K562 (cell line): ENCODE measurements around the gene AFM. TPM values are rescaled to one million over a fixed set of nuclear protein-coding genes. Genes with fewer than 3 reads are reported as not detected.

ENCODE experiments used
- ATAC-seq: fragments of 200-7000 bp; cut with Tn5 transposase; 3 replicates; pipeline ENCODE4 v1.9.1; 2020; ENCODE audit warnings: moderate library complexity
- BruUV-seq: library from RNA; stranded (reverse); fragments of 400-500 nt; replicated peaks from 2 replicates; lab custom pipeline; 2021; lab: Mats Ljungman, UMichigan
- CTCF ChIA-PET: fragments of 300-600 bp; formaldehyde crosslinking; extraction: SDS; loops from one replicate; lab custom pipeline; 2021; ENCODE audit warnings: low intra/inter-chr PET ratio; lab: Yijun Ruan, JAX
- POLR2A ChIA-PET: fragments of 300-600, 350-650 bp; sonication (Branson Sonifier 250); formaldehyde crosslinking; extraction: SDS; loops from one replicate; lab custom pipeline; 2021; ENCODE audit warnings: antibody characterized with exemption, inconsistent platforms; lab: Yijun Ruan, JAX
- DNase-seq, 4 experiments: peaks; one replicate each; pipeline versions ENCODE4 v3.0.0 to v3.0.0-alpha.2; 2011 to 2018; ENCODE audit warnings: low spot score in 3 of 4, mixed read lengths in 3 of 4; ENCODE audit errors: extremely low read depth in 1 of 4
- FAIRE-seq: peaks from 2 replicates; lab custom pipeline; 2011; peaks lifted over from hg19 to GRCh38; lab: Jason Lieb, UNC
- H2AFZ ChIP-seq: 2 replicates; pipeline ENCODE4 v1.6.0; 2011; ENCODE audit warnings: low read depth, low read length, control low read depth, inconsistent platforms
- H3K27ac ChIP-seq: fragments of 200-600 bp; 3 replicates; pipeline ENCODE4 v1.8.0; 2011; ENCODE audit warnings: low read depth, mild to moderate bottlenecking, control low read depth, inconsistent platforms, low read length, moderate library complexity, mixed read lengths; ENCODE audit errors: extremely low read depth
- H3K27me3 ChIP-seq, 2 experiments: fragments of 300-600 bp in 1 of 2; 2 replicates in 1 of 2; 3 replicates in 1 of 2; pipeline versions ENCODE4 v1.6.0 to v1.8.0; 2011; ENCODE audit warnings: inconsistent platforms in 2 of 2, low read length in 2 of 2, mild to moderate bottlenecking in 1 of 2, mixed read lengths in 1 of 2, moderate library complexity in 1 of 2; ENCODE audit not compliant: control insufficient read depth in 2 of 2, insufficient read depth in 2 of 2
- H3K36me3 ChIP-seq: fragments of 300-600 bp; 3 replicates; pipeline ENCODE4 v1.8.0; 2011; ENCODE audit warnings: mild to moderate bottlenecking, low read length, inconsistent platforms; ENCODE audit not compliant: control insufficient read depth, insufficient read depth
- H3K4me1 ChIP-seq, 2 experiments: fragments of 200-600 bp in 1 of 2; replicated peaks in 1 of 2; 2 replicates in 1 of 2; 3 replicates in 1 of 2; pipeline versions ENCODE4 v1.5.1 to v1.8.0; 2011; ENCODE audit warnings: inconsistent platforms in 2 of 2, low read length in 2 of 2, mild to moderate bottlenecking in 1 of 2, mixed read lengths in 1 of 2, moderate library complexity in 1 of 2; ENCODE audit not compliant: control insufficient read depth in 2 of 2, insufficient read depth in 2 of 2
- H3K4me2 ChIP-seq: 2 replicates; pipeline ENCODE4 v1.6.1; 2011; ENCODE audit warnings: low read length, control low read depth, inconsistent platforms, mixed read lengths; ENCODE audit not compliant: insufficient read depth
- H3K4me3 ChIP-seq: fragments of 200-600 bp; sonication (generic), shearing (Covaris generic); 2 replicates; pipeline ENCODE4 v1.5.1; 2016; ENCODE audit warnings: control low read depth, inconsistent platforms
- H3K79me2 ChIP-seq: fragments of 200-600 bp; 3 replicates; pipeline ENCODE4 v1.8.0; 2011; ENCODE audit warnings: low read length, inconsistent platforms; ENCODE audit not compliant: control insufficient read depth, insufficient read depth
- H3K9ac ChIP-seq, 2 experiments: 2 replicates each; pipeline versions ENCODE4 v1.6.0 to v1.6.1; 2011; ENCODE audit warnings: low read depth in 2 of 2, low read length in 2 of 2, control low read depth in 1 of 2, inconsistent platforms in 1 of 2, mild to moderate bottlenecking in 1 of 2, mixed read lengths in 1 of 2; ENCODE audit not compliant: insufficient read depth in 1 of 2
- H3K9me1 ChIP-seq: one replicate; pipeline ENCODE4 v1.6.0; 2011; ENCODE audit warnings: inconsistent platforms, mild to moderate bottlenecking, low read length, moderate library complexity; ENCODE audit not compliant: control insufficient read depth, insufficient read depth
- H3K9me3 ChIP-seq: replicated peaks from 2 replicates; pipeline ENCODE4 v1.5.1; 2011; ENCODE audit warnings: low read depth, low read length, inconsistent platforms; ENCODE audit not compliant: control insufficient read depth, insufficient read depth
- H4K20me1 ChIP-seq: replicated peaks from 2 replicates; pipeline ENCODE4 v1.6.1; 2011; ENCODE audit warnings: low read length, inconsistent platforms, mixed read lengths; ENCODE audit not compliant: control insufficient read depth, insufficient read depth
- C11orf30 ChIP-seq: fragments of 450-650 bp; IDR thresholded peaks from 2 replicates; pipeline ENCODE4 v1.6.1; 2016; ENCODE audit warnings: low read depth, mild to moderate bottlenecking
- CREB1 ChIP-seq, 2 experiments: sonication (generic) in 1 of 2; formaldehyde crosslinking in 1 of 2; IDR thresholded peaks; 2 replicates each; pipeline versions ENCODE4 v1.6.1 to v1.8.0; 2012 to 2022; ENCODE audit warnings: inconsistent platforms in 1 of 2, mild to moderate bottlenecking in 1 of 2, missing genetic modification reagents in 1 of 2, moderate library complexity in 1 of 2
- MAFF ChIP-seq: IDR thresholded peaks from 2 replicates; pipeline ENCODE4 v1.6.1; 2012; ENCODE audit warnings: low read length, improper control_type of control experiment
- MAFG ChIP-seq: fragments of 450-650 bp; conservative IDR thresholded peaks from 2 replicates; pipeline ENCODE4 v1.6.1; 2016; ENCODE audit warnings: missing genetic modification characterization, missing compliant biosample characterization
- MAFK ChIP-seq: IDR thresholded peaks from 2 replicates; pipeline ENCODE4 v1.6.1; 2011; ENCODE audit warnings: low read length, improper control_type of control experiment
- SETDB1 ChIP-seq: IDR thresholded peaks from one replicate; pipeline ENCODE4 v1.6.1; 2012; ENCODE audit warnings: low read length, control low read depth, inconsistent platforms
- ZNF316 ChIP-seq: fragments of 450-650 bp; IDR thresholded peaks from 2 replicates; pipeline ENCODE4 v1.6.1; 2016
- ZNF592 ChIP-seq: fragments of 450-650 bp; IDR thresholded peaks from 2 replicates; pipeline ENCODE4 v1.6.1; 2017; ENCODE audit warnings: antibody characterized with exemption, mild to moderate bottlenecking
- WGBS: fragments of 100-300 bp; shearing (Covaris generic); methylation state at CpG from one replicate; pipeline ENCODE4 v1.1.6; 2016; ENCODE audit warnings: low coverage, mixed read lengths; ENCODE audit not compliant: insufficient coverage; ENCODE audit errors: missing lambda C conversion rate; 5-methylcytosine and 5-hydroxymethylcytosine counted together
- in situ Hi-C: fragments of 300-500 bp; cut with MboI; formaldehyde crosslinking; loops from 4 replicates; pipeline ENCODE4 v1.15.0; 2018; ENCODE audit warnings: inconsistent platforms, mixed read lengths
- intact Hi-C: fragments of 100-400 bp; cut with micrococcal nuclease; formaldehyde crosslinking; loops from 2 replicates; pipeline ENCODE4 v1.14.2; 2022
- polyA plus RNA-seq, 8 experiments: library from polyadenylated mRNA; depleted of rRNA in 4 of 8; stranded (reverse) in 5 of 8; unstranded in 3 of 8; fragments of >200 nt; fragmentation: Nextera tagmentation in 2 of 8; fragmentation: Illumina TruSeq in 1 of 8; extraction: Ambion mirVana in 2 of 8; extraction: Trizol in 1 of 8; gene quantifications; 2 replicates each; pipeline versions ENCODE4 v1.2.1 to v1.2.3, GENCODE V29; 2011 to 2014; ENCODE audit warnings: inconsistent platforms in 1 of 8, missing spikeins in 1 of 8
- total RNA-seq, 7 experiments: library from RNA; depleted of rRNA in 6 of 7; stranded (reverse); fragments of >200 nt in 6 of 7; fragmentation: Illumina TruSeq in 2 of 7; extraction: Trizol in 2 of 7; gene quantifications; 2 replicates each; pipeline versions ENCODE4 v1.2.1 to v1.2.3, GENCODE V29; 2011 to 2021; ENCODE audit warnings: low replicate concordance in 1 of 7

The AFM gene
- total and polyA plus RNA-seq, 9 of the 15 experiments (the other 6 are each of a cell fraction or from before 2014, with no cell fraction given) = 0.07 to 0.15 (median 0.12) TPM; not detected in 5

- CTCF ChIA-PET = no interaction called here
- no peaks in the 10 kb centered on the region for H4K20me1 ChIP-seq
- H3K9ac ChIP-seq = no peak overlapping the region
- no peaks in the 10 kb centered on the region for H3K4me1 ChIP-seq
- TF ChIP-seq C11orf30 = peak; percentile 55; the same call in 1 of the 2 replicates
- peak; percentile 39; the same call in 1 of the 2 replicates for TF ChIP-seq MAFF
- TF ChIP-seq SETDB1 = no peak
- TF ChIP-seq ZNF316 = peak; percentile 68; the same call in 1 of the 2 replicates
- peak; percentile 57; the same call in 1 of the 2 replicates for TF ChIP-seq MAFK
- in situ Hi-C loops = no loop called here
- H3K27ac ChIP-seq = no peak overlapping the region
- DNase-seq = no peak
- intact Hi-C loops = no loop called here
- H2AFZ ChIP-seq = no peak overlapping the region
- no peaks in the 10 kb centered on the region for H3K9me3 ChIP-seq
- WGBS = 34% methylated on average over 3 of the region's 3 CpGs
- no peaks in the 10 kb centered on the region for H3K9me1 ChIP-seq
- no peaks in the 10 kb centered on the region for H3K27me3 ChIP-seq
- no peaks in the 10 kb centered on the region for H3K79me2 ChIP-seq
- ATAC-seq = no peak
- H3K4me2 ChIP-seq = no peak overlapping the region
- no peaks in the 10 kb centered on the region for H3K36me3 ChIP-seq
- POLR2A ChIA-PET = interaction anchor here (1.3 kb wide), 1 partner anchor 18 kb away, joined by 3 read pairs; no protein-coding TSS in a partner anchor
- no peak for FAIRE-seq
- BruUV-seq = no TSS peak
- no peak overlapping the region for H3K4me3 ChIP-seq
Observed at GRCh38 chr4:73468170-73468569, 13.4 kb upstream of the AFM start.

- H3K9me3 ChIP-seq = no peaks in the 10 kb centered on the region
- no peak for DNase-seq
- TF ChIP-seq C11orf30 (peak; percentile 62), CREB1 (IDR thresholded peaks at IDR 0.05) (no peak), CREB1 (CRISPR knock-in tag; IDR thresholded peaks at IDR 0.05) (no peak), MAFG (tag) (peak; percentile 34; the same call in 1 of the 2 replicates), ZNF316 (peak; percentile 72), ZNF592 (no peak)
- TF ChIP-seq, all 486 proteins: peak for 3
- Histone ChIP-seq H3K4me1 (no peaks in the 10 kb centered on the region), H3K9me1 (no peaks in the 10 kb centered on the region), H4K20me1 (no peaks in the 10 kb centered on the region), H2AFZ (no peak overlapping the region), H3K4me3 (no peak overlapping the region), H3K79me2 (no peaks in the 10 kb centered on the region), H3K36me3 (no peaks in the 10 kb centered on the region), H3K27me3 (no peaks in the 10 kb centered on the region), H3K9ac (no peak overlapping the region), H3K4me2 (no peak overlapping the region), H3K27ac (no peak overlapping the region)
- BruUV-seq = no TSS peak
- no peak for FAIRE-seq
- WGBS = 0% methylated on average over 1 of the region's 1 CpG
- intact Hi-C loops (no loop called here), in situ Hi-C loops (no loop called here)
- ATAC-seq = no peak
- CTCF ChIA-PET = no interaction called here
- POLR2A ChIA-PET = no interaction called here
Observed at GRCh38 chr4:73470728-73471127, 10.8 kb upstream of the AFM start.
